SK-N-SH treated with all-trans-retinoic acid at 6 μM for 48 hours (cell line): Measurements from ENCODE around the gene KRTAP4-5.

Experiments
- CREB5 ChIP-seq: fragments of 250-450 bp; sonication (Bioruptor Pico); IDR thresholded peaks from 2 replicates; pipeline ENCODE4 v1.5.1; 2020; ENCODE audit warnings: low read depth, mild to moderate bottlenecking, moderate library complexity
- GLIS3 ChIP-seq: fragments of 250-450 bp; sonication (Bioruptor Pico); IDR thresholded peaks from 2 replicates; pipeline ENCODE4 v1.5.0; 2020; ENCODE audit warnings: mild to moderate bottlenecking, moderate library complexity
- ISL1 ChIP-seq: fragments of 250-450 bp; sonication (Bioruptor Pico); IDR thresholded peaks from 2 replicates; pipeline ENCODE4 v2.1.2; 2022; ENCODE audit warnings: mild to moderate bottlenecking, moderate library complexity
- PATZ1 ChIP-seq: fragments of 250-450 bp; sonication (Bioruptor Pico); IDR thresholded peaks from 2 replicates; pipeline ENCODE4 v1.8.0; 2020; ENCODE audit warnings: mild to moderate bottlenecking, moderate library complexity, borderline replicate concordance
- PPARA ChIP-seq: fragments of 250-450 bp; sonication (Bioruptor Pico); IDR thresholded peaks from 2 replicates; pipeline ENCODE4 v1.5.0; 2020; ENCODE audit warnings: mild to moderate bottlenecking, borderline replicate concordance
- SNAI2 ChIP-seq: fragments of 250-450 bp; sonication (Bioruptor Pico); IDR thresholded peaks from 2 replicates; pipeline ENCODE4 v1.5.0; 2020; ENCODE audit warnings: mild to moderate bottlenecking, moderate library complexity
- TCF4 ChIP-seq: fragments of 250-450 bp; sonication (Bioruptor Pico); IDR thresholded peaks from 2 replicates; pipeline ENCODE4 v1.8.0; 2021; ENCODE audit warnings: mild to moderate bottlenecking, moderate library complexity, borderline replicate concordance
- ZFP3 ChIP-seq: fragments of 250-450 bp; sonication (Bioruptor Pico); IDR thresholded peaks from 2 replicates; pipeline ENCODE4 v1.5.0; 2020; ENCODE audit warnings: mild to moderate bottlenecking, moderate library complexity
- ZNF8 ChIP-seq: fragments of 450-650 bp; formaldehyde crosslinking; IDR thresholded peaks from 2 replicates; pipeline ENCODE4 v1.5.0; 2020; ENCODE audit warnings: mild to moderate bottlenecking, moderate library complexity

GRCh38 chr17:41141361-41141760 lies 8.3 kb downstream of the KRTAP4-5 start:
- TF ChIP-seq SNAI2: no peak
- no peak for TF ChIP-seq PATZ1
- no peak for TF ChIP-seq PPARA (CRISPR knock-in tag)
- no peak for TF ChIP-seq ZNF8
- no peak for TF ChIP-seq ZFP3 (CRISPR knock-in tag)
- no peak for TF ChIP-seq GLIS3 (CRISPR knock-in tag)
- TF ChIP-seq CREB5 (CRISPR knock-in tag): no peak
- no peak for TF ChIP-seq ISL1 (CRISPR knock-in tag)
- TF ChIP-seq TCF4 (CRISPR knock-in tag): no peak
